ENCODE measurements around the gene WNT5B.
"Not testable (repeated sequence)": the region's sequence is repeated elsewhere in the genome, so short reads cannot be mapped to it uniquely, and the experiment has no call there.

Gene WNT5B

DNA sequence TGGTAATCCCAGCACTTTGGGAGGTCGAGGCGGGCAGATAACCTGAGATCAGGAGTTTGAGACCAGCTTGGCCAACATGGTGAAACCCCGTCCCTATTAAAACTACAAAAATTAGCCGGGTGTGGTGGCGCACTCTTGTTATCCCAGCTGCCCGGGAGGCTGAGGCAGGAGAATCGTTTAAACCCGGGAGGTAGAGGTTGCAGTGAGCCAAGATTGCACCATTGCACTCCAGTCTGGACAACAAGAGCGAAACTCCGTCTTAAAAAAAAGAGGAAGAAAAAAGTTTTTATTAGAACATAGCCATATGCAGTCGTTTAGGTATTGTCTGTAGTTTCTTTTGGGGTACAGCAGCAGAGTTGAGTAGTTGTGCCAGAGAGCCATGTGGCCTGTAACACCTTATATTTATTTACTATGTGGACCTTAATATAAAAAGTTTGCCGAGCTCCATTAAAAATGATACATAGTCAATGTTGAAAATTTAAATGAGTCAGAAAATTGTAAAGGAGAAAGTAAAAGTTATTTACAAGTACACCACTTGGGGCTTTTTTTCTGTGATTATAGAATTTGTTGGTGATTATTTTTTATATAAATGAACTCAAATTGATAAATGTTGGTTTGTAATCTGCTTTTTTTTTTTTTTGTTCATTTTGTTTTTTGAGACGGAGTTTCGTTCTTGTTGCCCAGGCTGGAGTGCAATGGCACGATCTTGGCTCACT lies 64.0 kb downstream of the WNT5B start:
- H3K9me3 Mint-ChIP-seq: no peaks in the 10 kb centered on the region
- no peak overlapping the region for H3K27ac Mint-ChIP-seq
- H3K36me3 Mint-ChIP-seq (ENCODE audit: low read depth): peaks cover 52% of the 10 kb centered on the region
- H3K4me1 Mint-ChIP-seq (ENCODE audit: low read depth): peaks cover 73% of the 10 kb centered on the region
- peak overlapping the region; percentile 43 for H3K4me3 Mint-ChIP-seq
- H3K27me3 Mint-ChIP-seq: no peaks in the 10 kb centered on the region
- no peak for DNase-seq

DNA sequence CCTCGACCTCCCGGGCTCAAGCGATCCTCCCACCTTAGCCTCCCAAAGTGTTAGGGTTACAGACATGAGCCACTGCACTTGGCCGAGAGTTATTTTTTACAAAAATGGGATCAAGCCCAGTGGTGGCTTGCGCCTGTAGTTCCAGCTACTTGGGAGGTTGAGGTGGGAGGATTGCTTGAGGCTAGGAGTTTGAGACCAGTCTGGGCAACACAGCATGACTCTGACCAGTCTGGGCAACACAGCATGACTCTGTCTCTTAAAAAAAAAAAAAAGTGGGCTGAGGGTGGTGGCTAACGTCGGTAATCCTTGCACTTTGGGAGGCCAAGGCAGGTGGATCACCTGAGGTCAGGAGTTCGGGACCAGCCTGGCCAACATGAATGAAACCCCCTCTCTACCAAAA lies 66.1 kb downstream of the WNT5B start:
- not testable (repeated sequence) for DNase-seq, H3K27ac Mint-ChIP-seq, H3K4me3 Mint-ChIP-seq, H3K27me3 Mint-ChIP-seq, H3K9me3 Mint-ChIP-seq
- Mint-ChIP-seq H3K36me3 (ENCODE audit: low read depth) (peaks cover 67% of the 10 kb centered on the region), H3K4me1 (ENCODE audit: low read depth) (peaks cover 74% of the 10 kb centered on the region)

DNA sequence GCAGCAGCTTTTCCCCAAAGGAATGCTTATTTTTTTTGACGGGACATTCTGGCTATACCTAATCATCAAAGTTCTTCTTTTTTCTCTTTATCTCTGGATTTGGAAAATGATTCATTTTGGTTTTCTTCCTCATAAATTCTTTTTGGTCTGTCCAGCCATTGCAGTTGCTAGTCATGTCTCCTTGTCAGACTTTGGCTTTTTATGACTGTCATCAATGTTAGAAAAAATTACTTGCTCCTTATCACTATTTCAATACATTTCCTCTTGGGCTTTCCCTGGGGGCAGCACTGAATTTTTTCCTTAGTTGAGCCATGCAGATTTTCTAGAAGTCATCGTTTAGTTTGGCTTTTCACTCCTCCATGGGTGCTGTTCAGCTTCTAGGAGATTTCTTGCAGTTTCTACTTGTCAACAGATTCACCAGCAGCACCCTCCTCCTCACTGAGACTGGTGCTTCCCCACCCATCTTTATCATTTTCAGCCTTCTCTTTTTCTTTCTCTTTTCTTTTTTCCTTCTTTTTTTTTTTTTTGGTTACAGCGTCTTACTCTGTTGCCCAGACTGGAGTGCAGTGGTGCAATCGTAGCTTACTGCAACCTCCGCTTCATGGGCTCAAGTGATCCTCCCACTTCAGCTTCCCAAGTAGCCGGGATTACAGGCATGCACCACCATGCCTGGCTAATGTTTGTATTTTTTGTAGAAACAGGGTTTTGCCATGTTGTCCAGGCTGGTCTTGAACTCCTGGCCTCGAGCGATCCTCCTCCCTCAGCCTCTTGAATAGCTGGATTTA lies 67.0 kb downstream of the WNT5B start:
- no peak for DNase-seq
- Mint-ChIP-seq H3K27ac (peak overlapping the region; percentile 35), H3K9me3 (no peaks in the 10 kb centered on the region), H3K4me1 (ENCODE audit: low read depth) (peaks cover 74% of the 10 kb centered on the region), H3K27me3 (no peaks in the 10 kb centered on the region), H3K4me3 (no peak overlapping the region), H3K36me3 (ENCODE audit: low read depth) (peaks cover 70% of the 10 kb centered on the region)

DNA sequence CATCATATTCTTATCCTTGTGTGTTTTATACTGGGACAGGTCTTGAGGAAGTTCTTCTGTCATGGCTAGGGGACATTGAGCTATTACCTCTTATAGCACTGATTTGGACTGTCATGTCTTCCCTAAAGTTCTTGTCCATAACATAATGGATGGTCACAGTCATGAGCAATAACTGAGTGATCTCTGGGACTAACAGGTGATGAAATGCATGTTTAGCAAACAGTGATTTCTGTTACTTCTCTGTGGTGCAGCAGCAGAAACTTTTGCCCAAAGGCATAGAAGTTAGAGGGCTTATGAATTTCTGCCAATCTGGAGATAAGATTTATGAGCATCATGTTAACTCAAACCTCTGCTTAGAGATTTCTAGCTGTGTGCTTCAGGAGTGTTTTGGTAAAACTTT lies 67.8 kb downstream of the WNT5B start:
- no peak overlapping the region for H3K4me3 Mint-ChIP-seq
- H3K9me3 Mint-ChIP-seq: no peaks in the 10 kb centered on the region
- H3K4me1 Mint-ChIP-seq (ENCODE audit: low read depth): peaks cover 77% of the 10 kb centered on the region
- no peak overlapping the region for H3K27ac Mint-ChIP-seq
- H3K36me3 Mint-ChIP-seq (ENCODE audit: low read depth): peaks cover 65% of the 10 kb centered on the region
- H3K27me3 Mint-ChIP-seq: no peaks in the 10 kb centered on the region
- no peak for DNase-seq

Data from activated T-cell treated with anti-CD3 and anti-CD28 coated beads, Interleukin-2, amount 50 U/mL, for 24 hours (primary cell).